HG02943 (cell line): ENCODE data around the gene CUL3.

Source experiments
- ATAC-seq: cut with Tn5 transposase; IDR thresholded peaks from one replicate; pipeline ENCODE4 v1.9.1; 2021; ENCODE audit warnings: mild to moderate bottlenecking, low read depth, moderate library complexity; ENCODE audit not compliant: unreplicated experiment

Gene CUL3

DNA sequence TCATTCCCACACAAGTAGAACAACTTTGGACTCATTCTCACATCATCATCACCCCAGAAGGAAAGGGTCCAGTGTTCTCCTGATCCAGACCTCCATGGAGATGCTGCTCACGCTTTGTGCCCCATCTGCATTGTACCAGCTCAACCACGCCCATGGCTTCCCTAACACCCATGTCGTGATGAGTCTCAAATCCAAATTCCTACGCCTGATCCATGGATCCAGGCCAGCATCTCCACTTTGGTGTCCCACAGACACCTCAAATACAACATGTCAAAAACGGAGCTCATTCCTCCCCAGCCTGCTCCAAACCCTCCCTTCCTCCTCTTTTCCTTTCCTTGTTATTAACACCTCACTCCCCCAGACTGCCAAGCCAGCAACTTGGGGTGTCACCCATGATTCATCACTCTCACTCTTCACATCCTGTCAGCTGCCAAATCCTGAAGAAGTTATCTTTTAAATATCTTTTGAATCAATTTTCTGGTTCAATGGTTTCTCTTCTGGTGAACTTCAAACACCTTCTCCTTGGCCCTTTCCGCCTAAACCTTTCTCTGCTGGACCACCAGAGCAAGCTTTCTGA is 153.1 kb downstream of the CUL3 start:
- ATAC-seq: no peak

DNA sequence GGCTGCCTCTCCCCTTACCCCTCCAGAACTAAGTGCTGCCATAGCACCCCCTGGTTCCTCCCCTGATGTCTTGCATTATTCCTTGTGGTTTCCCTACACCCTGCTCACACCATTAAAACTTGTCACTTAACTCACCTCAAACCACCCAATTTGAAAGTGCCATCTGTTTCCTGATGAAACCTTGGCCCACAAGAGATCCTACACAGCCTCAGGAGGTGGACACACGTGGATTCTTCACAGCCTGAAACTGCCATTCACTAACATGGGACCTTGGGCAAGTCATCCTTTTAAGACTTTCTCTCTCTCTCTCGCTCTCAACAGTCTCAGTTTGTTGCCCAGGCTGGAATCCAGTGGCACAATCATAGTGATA is 155.7 kb downstream of the CUL3 start:
- no peak for ATAC-seq

GRCh38 chr2:224428787-224429440 is 156.2 kb downstream of the CUL3 start:
- ATAC-seq: no peak

DNA sequence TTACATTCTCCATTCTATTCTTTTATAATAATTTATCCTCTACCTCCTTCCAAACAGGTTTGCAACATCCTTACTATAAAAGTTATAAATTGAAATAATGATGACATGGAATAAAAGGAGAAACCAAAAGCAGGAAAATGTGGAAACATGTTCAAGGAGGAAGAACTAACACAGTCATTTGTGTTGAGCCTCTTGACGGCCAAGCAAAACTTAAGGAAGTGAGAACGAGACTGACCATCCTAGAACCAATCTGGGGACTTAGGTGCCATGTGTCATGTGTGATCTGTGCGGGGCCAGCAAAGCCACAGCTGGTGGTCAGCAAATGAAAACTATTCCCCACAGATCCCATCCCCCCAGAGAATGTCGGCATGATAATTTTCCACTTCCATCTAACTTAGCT is 157.7 kb downstream of the CUL3 start:
- ATAC-seq: no peak

DNA sequence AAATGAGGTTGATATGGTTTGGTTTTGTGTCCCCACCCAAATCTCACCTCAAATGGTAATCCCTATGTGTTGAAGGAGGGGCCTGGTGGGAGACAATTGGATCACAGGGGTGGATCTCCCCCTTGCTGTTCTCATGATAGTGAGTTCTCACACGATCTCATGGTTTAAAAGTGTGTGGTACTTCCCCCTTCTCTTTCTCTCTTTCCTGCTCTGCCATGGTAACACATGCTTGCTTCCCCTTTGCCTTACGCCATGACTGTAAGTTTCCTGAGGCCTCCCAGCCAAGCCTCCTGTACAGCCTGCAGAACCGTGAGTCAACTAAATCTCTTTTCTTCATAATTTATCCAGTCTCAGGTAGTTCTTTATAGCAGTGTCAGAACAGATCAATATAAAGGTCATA is 158.5 kb downstream of the CUL3 start:
- ATAC-seq: no peak

DNA sequence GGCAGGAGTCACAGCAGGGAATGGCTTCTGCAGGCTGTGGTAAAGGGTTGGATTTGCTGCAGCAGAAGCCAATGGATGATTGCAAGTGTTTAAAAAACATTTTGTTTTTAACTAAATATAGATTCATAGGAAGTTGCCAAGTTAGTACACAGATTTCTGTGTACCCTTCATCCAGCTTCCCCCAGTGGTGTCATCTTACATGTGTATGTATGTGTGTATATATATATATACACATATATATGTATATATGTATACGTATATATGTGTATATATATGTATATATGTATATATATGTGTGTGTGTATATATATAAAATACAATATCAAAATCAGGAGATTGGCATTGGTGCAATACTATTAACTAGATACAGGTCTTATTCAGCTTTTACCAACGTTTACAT is 164.1 kb downstream of the CUL3 start:
- ATAC-seq: no peak
